Gastroesophageal sphincter (tissue), 3 donors: ENCODE results near the gene TAPT1.

Source experiments
- CTCF ChIP-seq, 4 experiments: fragments of 200-600 bp in 2 of 4; fragments of 450-650 bp in 2 of 4; sonication (generic) in 1 of 4; IDR thresholded peaks; one replicate each; pipeline ENCODE4 v1.5.1; 2017 to 2019; ENCODE audit warnings: antibody characterized with exemption in 4 of 4, mild to moderate bottlenecking in 2 of 4, moderate library complexity in 2 of 4
- EP300 ChIP-seq: sonication (generic); formaldehyde crosslinking; IDR thresholded peaks from one replicate; pipeline ENCODE4 v1.6.1; 2017; ENCODE audit warnings: antibody characterized with exemption, mild to moderate bottlenecking
- POLR2A ChIP-seq, 2 donors: fragments of 450-650 bp; IDR thresholded peaks; one replicate each; pipeline ENCODE4 v1.6.1; 2017; ENCODE audit warnings: antibody characterized with exemption in 2 of 2, mild to moderate bottlenecking in 2 of 2, moderate library complexity in 1 of 2
- POLR2AphosphoS5 ChIP-seq: sonication (generic); formaldehyde crosslinking; IDR thresholded peaks from one replicate; pipeline ENCODE4 v1.6.1; 2017; ENCODE audit warnings: antibody characterized with exemption

- TF ChIP-seq CTCF (IDR thresholded peaks at IDR 0.05): no peak
- TF ChIP-seq POLR2A (IDR thresholded peaks at IDR 0.05): no peak
- TF ChIP-seq POLR2AphosphoS5: no peak
- no peak for TF ChIP-seq EP300
Measured at GRCh38 chr4:16171831-16172230, 54.4 kb downstream of the TAPT1 start.
